Fibroblast of lung (primary cell): Measurements from ENCODE around the gene CYP24A1. TPM values are rescaled to one million over a fixed set of nuclear protein-coding genes. Genes with fewer than 3 reads are reported as not detected.

Experiments used
- DNase-seq, 2 donors: peaks; one replicate each; pipeline versions ENCODE4 v3.0.0 to v3.0.0-alpha.2; 2010; ENCODE audit warnings: low read depth in 2 of 2
- H2AFZ ChIP-seq: 2 replicates; pipeline ENCODE4 v1.5.1; 2012; ENCODE audit warnings: low read length, control low read depth, inconsistent platforms
- H3K27ac ChIP-seq: 2 replicates; pipeline ENCODE4 v1.5.1; 2011; ENCODE audit warnings: low read length, control low read depth; ENCODE audit not compliant: insufficient read depth
- H3K27me3 ChIP-seq: 2 replicates; pipeline ENCODE4 v1.5.1; 2011; ENCODE audit warnings: mild to moderate bottlenecking, low read length; ENCODE audit not compliant: control insufficient read depth, insufficient read depth
- H3K36me3 ChIP-seq: 2 replicates; pipeline ENCODE4 v1.5.1; 2011; ENCODE audit warnings: low read length; ENCODE audit not compliant: control insufficient read depth, insufficient read depth
- H3K4me1 ChIP-seq: 2 replicates; pipeline ENCODE4 v1.5.1; 2011; ENCODE audit warnings: low read length; ENCODE audit not compliant: control insufficient read depth, insufficient read depth; ENCODE audit errors: extremely low read depth
- H3K4me2 ChIP-seq: 2 replicates; pipeline ENCODE4 v1.5.1; 2011; ENCODE audit warnings: low read length, control low read depth; ENCODE audit not compliant: insufficient read depth; ENCODE audit errors: extremely low read depth
- H3K4me3 ChIP-seq, 4 experiments: fragments of 200-600 bp in 1 of 4; sonication (generic) in 1 of 4; replicated peaks in 1 of 4; 2 replicates each; pipeline ENCODE4 v1.5.1; 2011 to 2016; ENCODE audit warnings: low read length in 4 of 4, low read depth in 3 of 4, mild to moderate bottlenecking in 3 of 4, control low read depth in 2 of 4, inconsistent platforms in 1 of 4, mixed read lengths in 1 of 4; ENCODE audit not compliant: insufficient read depth in 1 of 4; ENCODE audit errors: control extremely low read depth in 1 of 4
- H3K79me2 ChIP-seq: 2 replicates; pipeline ENCODE4 v1.5.1; 2012; ENCODE audit warnings: mild to moderate bottlenecking, low read length, inconsistent platforms; ENCODE audit not compliant: control insufficient read depth, insufficient read depth
- H3K9ac ChIP-seq: 2 replicates; pipeline ENCODE4 v1.5.1; 2011; ENCODE audit warnings: mild to moderate bottlenecking, low read length, control low read depth; ENCODE audit not compliant: insufficient read depth
- H3K9me3 ChIP-seq: 2 replicates; pipeline ENCODE4 v1.5.1; 2012; ENCODE audit warnings: low read depth, low read length; ENCODE audit not compliant: control insufficient read depth, insufficient read depth
- H4K20me1 ChIP-seq: 2 replicates; pipeline ENCODE4 v1.5.1; 2011; ENCODE audit warnings: low read length; ENCODE audit not compliant: control insufficient read depth, insufficient read depth; ENCODE audit errors: extremely low read depth
- EZH2 ChIP-seq: IDR thresholded peaks from 2 replicates; pipeline ENCODE4 v1.5.1; 2012; ENCODE audit warnings: low read length, control low read depth, mild to moderate bottlenecking; ENCODE audit errors: missing control alignments
- polyA minus RNA-seq: library from RNA; depleted of rRNA, polyadenylated mRNA; stranded (reverse); fragments of >200 nt; gene quantifications from 2 replicates; pipeline ENCODE4 v1.2.3, GENCODE V29; 2011; ENCODE audit warnings: low replicate concordance
- polyA plus RNA-seq, 2 donors: library from polyadenylated mRNA; depleted of rRNA in 1 of 2; stranded (reverse) in 1 of 2; unstranded in 1 of 2; fragments of >200 nt; gene quantifications; 2 replicates each; pipeline ENCODE4 v1.2.1, GENCODE V29; 2011 to 2012; ENCODE audit warnings: missing spikeins in 1 of 2
- total RNA-seq: library from RNA; depleted of rRNA; stranded (reverse); fragments of >200 nt; gene quantifications from 2 replicates; pipeline ENCODE4 v1.2.1, GENCODE V29; 2014
- TF ChIP-seq, protein P1 (sequence below), 2 donors: IDR thresholded peaks in 1 of 2; conservative IDR thresholded peaks in 1 of 2; 1 replicate in 1 of 2; 2 replicates in 1 of 2; pipeline ENCODE4 v1.5.1; 2011 to 2012; ENCODE audit warnings: low read length in 2 of 2, control low read depth in 1 of 2, inconsistent platforms in 1 of 2, low read depth in 1 of 2, mild to moderate bottlenecking in 1 of 2

Gene CYP24A1
- total RNA-seq: 0.26 TPM in 1 of 2 replicates, not detected in the other
- not detected in 2 replicates for polyA plus RNA-seq
- polyA plus RNA-seq (2012): not detected in 2 replicates
- polyA minus RNA-seq: not detected in 2 replicates

DNA sequence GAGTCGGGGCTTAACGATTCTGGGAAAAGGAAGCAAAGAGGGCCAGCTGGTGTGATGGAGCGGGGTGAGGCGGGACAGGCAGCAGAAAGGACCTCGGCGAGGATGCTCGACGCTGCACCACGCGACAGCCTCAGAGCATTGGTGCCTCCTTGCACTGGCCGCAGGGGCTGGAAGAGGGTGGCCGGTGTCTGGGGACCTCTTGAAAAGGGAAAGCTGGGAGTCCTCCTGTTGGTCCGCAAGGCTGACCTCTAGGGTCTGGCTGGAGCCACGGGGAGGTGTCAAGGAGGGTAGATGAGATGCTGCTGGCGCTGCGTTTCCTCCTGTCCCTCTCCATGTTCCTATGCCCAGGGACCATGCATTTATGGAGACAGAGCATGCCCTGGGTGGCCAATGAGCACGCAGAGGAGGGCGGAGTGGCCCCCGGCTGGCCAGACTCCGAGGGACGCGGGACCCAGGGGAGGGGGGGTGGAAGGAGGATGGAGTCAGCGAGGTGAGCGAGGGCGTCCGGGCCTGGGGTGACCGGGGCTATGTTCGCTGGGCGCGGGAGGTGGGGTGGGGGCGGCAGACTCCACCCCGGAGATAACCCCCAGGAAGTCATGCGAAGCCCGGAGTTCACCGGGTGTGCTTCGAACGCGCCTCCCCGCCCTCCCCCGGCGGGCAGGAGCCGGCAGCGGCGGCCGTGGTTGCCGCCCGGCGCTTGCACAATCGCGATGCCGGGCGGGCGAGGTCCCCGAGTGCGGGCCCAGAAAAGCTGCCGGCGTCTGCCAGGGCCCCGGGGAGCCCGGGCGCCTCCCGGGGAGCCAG lies at the start of gene CYP24A1:
Gene CYP24A1 (minus strand): TSS at position 334 of the 804 bp plus-strand sequence. CDS start 407 bp downstream, outside the sequence.
- no peak within 1 kb of the TSS for H3K27ac ChIP-seq
- H3K36me3 ChIP-seq: no peaks in the 10 kb centered on the region
- DNase-seq: no peak
- no peak within 1 kb of the TSS for H3K9ac ChIP-seq
- peaks cover 50% of the 10 kb centered on the region for H3K27me3 ChIP-seq
- no peaks in the 10 kb centered on the region for H3K4me1 ChIP-seq
- H2AFZ ChIP-seq: no peak within 1 kb of the TSS
- peak within 1 kb of the TSS in 2 of 4 experiments; percentile 3 to 20 for H3K4me3 ChIP-seq
- H3K9me3 ChIP-seq: no peaks in the 10 kb centered on the region
- H3K4me2 ChIP-seq: peak within 1 kb of the TSS; percentile 44
- TF ChIP-seq, protein P1, sequence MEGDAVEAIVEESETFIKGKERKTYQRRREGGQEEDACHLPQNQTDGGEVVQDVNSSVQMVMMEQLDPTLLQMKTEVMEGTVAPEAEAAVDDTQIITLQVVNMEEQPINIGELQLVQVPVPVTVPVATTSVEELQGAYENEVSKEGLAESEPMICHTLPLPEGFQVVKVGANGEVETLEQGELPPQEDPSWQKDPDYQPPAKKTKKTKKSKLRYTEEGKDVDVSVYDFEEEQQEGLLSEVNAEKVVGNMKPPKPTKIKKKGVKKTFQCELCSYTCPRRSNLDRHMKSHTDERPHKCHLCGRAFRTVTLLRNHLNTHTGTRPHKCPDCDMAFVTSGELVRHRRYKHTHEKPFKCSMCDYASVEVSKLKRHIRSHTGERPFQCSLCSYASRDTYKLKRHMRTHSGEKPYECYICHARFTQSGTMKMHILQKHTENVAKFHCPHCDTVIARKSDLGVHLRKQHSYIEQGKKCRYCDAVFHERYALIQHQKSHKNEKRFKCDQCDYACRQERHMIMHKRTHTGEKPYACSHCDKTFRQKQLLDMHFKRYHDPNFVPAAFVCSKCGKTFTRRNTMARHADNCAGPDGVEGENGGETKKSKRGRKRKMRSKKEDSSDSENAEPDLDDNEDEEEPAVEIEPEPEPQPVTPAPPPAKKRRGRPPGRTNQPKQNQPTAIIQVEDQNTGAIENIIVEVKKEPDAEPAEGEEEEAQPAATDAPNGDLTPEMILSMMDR (conservative IDR thresholded peaks at IDR 0.05 in 1 of 2, IDR thresholded peaks at IDR 0.05 in 1 of 2; ENCODE audit: low read depth in 1 of 2, low read length in 2 of 2): no peak
- TF ChIP-seq EZH2: no peak
- no peaks in the 10 kb centered on the region for H3K79me2 ChIP-seq
- no peaks in the 10 kb centered on the region for H4K20me1 ChIP-seq

DNA sequence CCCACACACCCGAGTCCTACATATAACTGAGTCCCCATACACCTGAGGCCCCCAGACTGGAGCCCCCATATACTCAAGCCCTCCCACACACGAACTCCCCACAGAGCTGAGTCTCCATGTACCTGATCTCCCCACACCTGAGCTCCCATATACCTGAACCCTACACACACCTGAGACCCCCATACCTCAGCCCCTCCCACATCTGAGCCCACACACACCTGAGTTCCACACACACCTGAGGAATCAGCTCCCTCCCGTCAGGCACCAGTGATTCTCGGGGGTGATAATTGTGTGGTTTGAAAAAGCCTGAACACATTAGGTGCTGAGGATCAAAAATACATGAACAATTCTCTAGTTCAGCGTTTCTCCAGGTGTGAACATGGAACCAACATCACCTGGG lies 49.5 kb upstream of the CYP24A1 start:
- Histone ChIP-seq H2AFZ (no peak overlapping the region), H3K4me3 (no peak overlapping the region), H3K9ac (no peak overlapping the region), H3K79me2 (no peaks in the 10 kb centered on the region), H3K4me1 (no peaks in the 10 kb centered on the region), H3K27ac (no peak overlapping the region), H3K9me3 (no peaks in the 10 kb centered on the region), H3K27me3 (no peaks in the 10 kb centered on the region), H4K20me1 (no peaks in the 10 kb centered on the region), H3K4me2 (no peak overlapping the region), H3K36me3 (no peaks in the 10 kb centered on the region)
- no peak for TF ChIP-seq EZH2
- TF ChIP-seq, protein P1 (conservative IDR thresholded peaks at IDR 0.05 in 1 of 2, IDR thresholded peaks at IDR 0.05 in 1 of 2; ENCODE audit: low read depth in 1 of 2, low read length in 2 of 2): no peak
- DNase-seq: no peak

- no peaks in the 10 kb centered on the region for H3K4me1 ChIP-seq
- H3K36me3 ChIP-seq: peaks cover under 1% of the 10 kb centered on the region
- H3K79me2 ChIP-seq: no peaks in the 10 kb centered on the region
- no peak overlapping the region for H3K9ac ChIP-seq
- H3K4me3 ChIP-seq: no peak overlapping the region
- TF ChIP-seq, protein P1 (conservative IDR thresholded peaks at IDR 0.05 in 1 of 2, IDR thresholded peaks at IDR 0.05 in 1 of 2; ENCODE audit: low read depth in 1 of 2, low read length in 2 of 2): no peak
- no peak for TF ChIP-seq EZH2
- no peaks in the 10 kb centered on the region for H3K9me3 ChIP-seq
- H2AFZ ChIP-seq: no peak overlapping the region
- H3K27me3 ChIP-seq: no peaks in the 10 kb centered on the region
- DNase-seq: no peak
- no peaks in the 10 kb centered on the region for H4K20me1 ChIP-seq
- H3K27ac ChIP-seq: no peak overlapping the region
- H3K4me2 ChIP-seq: no peak overlapping the region
Measured at GRCh38 chr20:54221996-54222890, 48.5 kb upstream of the CYP24A1 start.
